G401 (cell line): Measurements from ENCODE around the gene FAAH. TPM values are rescaled to one million over a fixed set of nuclear protein-coding genes. Genes with fewer than 3 reads are reported as not detected.

Experiments used
- DNase-seq: peaks from one replicate; pipeline ENCODE4 v3.0.0-alpha.2; 2015; ENCODE audit warnings: low spot score
- in situ Hi-C: cut with HindIII; loops from 2 replicates; pipeline ENCODE4 v1.10.0; 2016; ENCODE audit warnings: low sequenced_read_pairs, mixed read lengths
- total RNA-seq: library from RNA; depleted of rRNA; stranded (reverse); fragments of >200 nt; shearing (Covaris generic); gene quantifications from 2 replicates; pipeline ENCODE4 v1.2.3, GENCODE V29; 2014; rRNA removed

FAAH gene
- total RNA-seq, 1 experiment from 2014 or later: not detected

GRCh38 chr1:46461017-46461808 lies 67.1 kb downstream of the FAAH start:
- no peak for DNase-seq
- in situ Hi-C loops: no loop called here

- in situ Hi-C loops: no loop called here
- DNase-seq: no peak
Measured at GRCh38 chr1:46461809-46462448, 67.8 kb downstream of the FAAH start.

Other genes starting within 250 kb of the FAAH start
- gene TSPAN1, start 219.2 kb upstream of the FAAH start, total RNA-seq: 5.9 TPM in 1 of 2 replicates, not detected in the other
- gene P3R3URF, start 217.8 kb upstream of the FAAH start, total RNA-seq: not detected in 2 replicates
- 78.6 and 118 TPM in 2 replicates for gene POMGNT1, start 195.9 kb upstream of the FAAH start, total RNA-seq
- 6.0 and 7.8 TPM in 2 replicates for gene LURAP1, start 191.0 kb upstream of the FAAH start, total RNA-seq
- 16.8 and 20.6 TPM in 2 replicates for gene RAD54L, start 146.6 kb upstream of the FAAH start, total RNA-seq
- 99.1 and 119 TPM in 2 replicates for gene LRRC41, start 90.7 kb upstream of the FAAH start, total RNA-seq
- gene UQCRH, start 90.6 kb upstream of the FAAH start, total RNA-seq: 782 and 965 TPM in 2 replicates
- gene NSUN4, start 53.5 kb upstream of the FAAH start, total RNA-seq: 14.6 and 20.9 TPM in 2 replicates
- 0.20 and 1.0 TPM in 2 replicates for gene DMBX1, start 95.5 kb downstream of the FAAH start, total RNA-seq
- not detected in 2 replicates for gene KNCN, start 157.3 kb downstream of the FAAH start, total RNA-seq
- gene MKNK1, start 210.0 kb downstream of the FAAH start, total RNA-seq: 21.4 and 34.5 TPM in 2 replicates
- 4.0 and 6.8 TPM in 2 replicates for gene MOB3C, start 222.5 kb downstream of the FAAH start, total RNA-seq